Lower leg skin (tissue), 4 donors: ENCODE results near the gene PIAS3. TPM values are rescaled to one million over a fixed set of nuclear protein-coding genes. Genes with fewer than 3 reads are reported as not detected.

Source experiments
- DNase-seq, 2 donors: peaks; one replicate each; pipeline ENCODE4 v3.0.0-alpha.2; 2019; ENCODE audit warnings: low spot score in 2 of 2
- H3K4me3 ChIP-seq: fragments of 200-600 bp; sonication (generic); 2 replicates; pipeline ENCODE4 v1.5.1; 2017; ENCODE audit warnings: mild to moderate bottlenecking, low read depth; ENCODE audit not compliant: poor library complexity, severe bottlenecking
- POLR2A ChIP-seq, 2 donors: fragments of 450-650 bp; IDR thresholded peaks; one replicate each; pipeline ENCODE4 v1.6.1; 2016 to 2017; ENCODE audit warnings: antibody characterized with exemption in 2 of 2, mild to moderate bottlenecking in 1 of 2, moderate library complexity in 1 of 2
- WGBS, 2 donors: methylation state at CpG; one replicate each; pipeline ENCODE4 v1.1.5; 2018; 5-methylcytosine and 5-hydroxymethylcytosine counted together
- intact Hi-C: fragments of 100-400 bp; cut with DNase I; formaldehyde crosslinking; loops from one replicate; pipeline ENCODE4 v1.15.0; 2023; ENCODE audit warnings: low total_unique reads
- microRNA-seq, 2 donors: library from miRNA; unstranded; fragments of <30 nt; microRNA quantifications; one replicate each; pipeline ENCODE4, GENCODE V29; 2016; ENCODE audit warnings: borderline replicate concordance in 2 of 2, borderline number of aligned reads in 1 of 2
- total RNA-seq, 4 donors: library from RNA; depleted of rRNA; stranded (reverse); fragments of >200 nt; gene quantifications; one replicate each; pipeline ENCODE4 v1.1.0, GENCODE V29; 2016
- TF ChIP-seq, protein P1 (sequence below), 3 donors: fragments of 450-650 bp; IDR thresholded peaks; one replicate each; pipeline ENCODE4 v1.5.1; 2016; ENCODE audit warnings: antibody characterized with exemption in 3 of 3, mild to moderate bottlenecking in 3 of 3, moderate library complexity in 2 of 3

The PIAS3 gene
- total RNA-seq, 4 donors from 2014 or later: 22.8 to 47.7 (median 33.0) TPM

DNA sequence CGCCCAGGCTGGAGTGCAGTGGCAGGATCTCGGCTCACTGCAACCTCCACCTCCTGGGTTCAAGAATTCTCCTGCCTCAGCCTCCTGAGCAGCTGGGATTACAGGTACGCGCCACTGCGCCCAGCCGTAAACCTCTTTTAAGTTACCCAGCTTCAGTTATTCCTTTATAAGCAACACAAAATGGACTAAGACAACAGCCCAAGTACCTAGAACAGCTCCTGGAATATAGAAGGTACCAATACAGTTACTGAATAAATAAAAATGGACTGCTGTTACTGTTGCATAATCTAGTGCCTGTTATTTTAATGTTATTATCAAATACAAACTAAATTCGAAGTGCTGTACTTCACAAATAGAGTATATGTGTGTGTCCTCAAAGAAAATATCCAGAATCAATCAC, 52.0 kb downstream of the PIAS3 start:
- TF ChIP-seq, protein P1, sequence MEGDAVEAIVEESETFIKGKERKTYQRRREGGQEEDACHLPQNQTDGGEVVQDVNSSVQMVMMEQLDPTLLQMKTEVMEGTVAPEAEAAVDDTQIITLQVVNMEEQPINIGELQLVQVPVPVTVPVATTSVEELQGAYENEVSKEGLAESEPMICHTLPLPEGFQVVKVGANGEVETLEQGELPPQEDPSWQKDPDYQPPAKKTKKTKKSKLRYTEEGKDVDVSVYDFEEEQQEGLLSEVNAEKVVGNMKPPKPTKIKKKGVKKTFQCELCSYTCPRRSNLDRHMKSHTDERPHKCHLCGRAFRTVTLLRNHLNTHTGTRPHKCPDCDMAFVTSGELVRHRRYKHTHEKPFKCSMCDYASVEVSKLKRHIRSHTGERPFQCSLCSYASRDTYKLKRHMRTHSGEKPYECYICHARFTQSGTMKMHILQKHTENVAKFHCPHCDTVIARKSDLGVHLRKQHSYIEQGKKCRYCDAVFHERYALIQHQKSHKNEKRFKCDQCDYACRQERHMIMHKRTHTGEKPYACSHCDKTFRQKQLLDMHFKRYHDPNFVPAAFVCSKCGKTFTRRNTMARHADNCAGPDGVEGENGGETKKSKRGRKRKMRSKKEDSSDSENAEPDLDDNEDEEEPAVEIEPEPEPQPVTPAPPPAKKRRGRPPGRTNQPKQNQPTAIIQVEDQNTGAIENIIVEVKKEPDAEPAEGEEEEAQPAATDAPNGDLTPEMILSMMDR (IDR thresholded peaks at IDR 0.05): no peak
- TF ChIP-seq POLR2A (IDR thresholded peaks at IDR 0.05): no peak
- intact Hi-C loops: no loop called here
- 95 to 98% methylated on average over 7 of the region's 7 CpGs for WGBS, 2 donors
- DNase-seq: no peak
- H3K4me3 ChIP-seq: no peak overlapping the region

- no peak for DNase-seq
- 96 to 99% methylated on average over 4 of the region's 4 CpGs for WGBS, 2 donors
- no peak for TF ChIP-seq POLR2A (IDR thresholded peaks at IDR 0.05)
- TF ChIP-seq, protein P1 (IDR thresholded peaks at IDR 0.05): no peak
- intact Hi-C loops: no loop called here
- H3K4me3 ChIP-seq: no peak overlapping the region
These were observed 52.5 kb downstream of the PIAS3 start for GRCh38 chr1:145806408-145806807.

DNA sequence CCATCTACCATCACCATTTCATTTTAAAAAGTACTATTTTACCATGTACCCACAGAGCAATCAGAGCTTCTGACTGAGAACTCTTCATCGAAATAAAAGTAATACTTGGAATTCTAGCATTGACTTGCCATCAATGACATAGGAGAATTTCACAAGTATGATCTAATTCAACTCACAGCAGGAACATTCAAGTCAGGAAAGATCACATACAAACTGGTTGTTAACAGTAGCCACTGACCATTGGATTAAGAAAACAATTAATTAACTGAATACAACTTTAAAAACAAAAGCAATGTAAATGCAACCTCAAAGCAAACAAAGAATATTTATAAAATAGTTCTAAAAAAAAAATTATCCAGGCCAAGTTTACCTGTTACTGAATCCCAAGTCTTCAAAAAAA, 53.8 kb downstream of the PIAS3 start:
- intact Hi-C loops: no loop called here
- 66 to 80% methylated on average over 1 of the region's 1 CpG for WGBS, 2 donors
- no peak overlapping the region for H3K4me3 ChIP-seq
- TF ChIP-seq POLR2A (IDR thresholded peaks at IDR 0.05): no peak
- TF ChIP-seq, protein P1 (IDR thresholded peaks at IDR 0.05): no peak
- DNase-seq: no peak

DNA sequence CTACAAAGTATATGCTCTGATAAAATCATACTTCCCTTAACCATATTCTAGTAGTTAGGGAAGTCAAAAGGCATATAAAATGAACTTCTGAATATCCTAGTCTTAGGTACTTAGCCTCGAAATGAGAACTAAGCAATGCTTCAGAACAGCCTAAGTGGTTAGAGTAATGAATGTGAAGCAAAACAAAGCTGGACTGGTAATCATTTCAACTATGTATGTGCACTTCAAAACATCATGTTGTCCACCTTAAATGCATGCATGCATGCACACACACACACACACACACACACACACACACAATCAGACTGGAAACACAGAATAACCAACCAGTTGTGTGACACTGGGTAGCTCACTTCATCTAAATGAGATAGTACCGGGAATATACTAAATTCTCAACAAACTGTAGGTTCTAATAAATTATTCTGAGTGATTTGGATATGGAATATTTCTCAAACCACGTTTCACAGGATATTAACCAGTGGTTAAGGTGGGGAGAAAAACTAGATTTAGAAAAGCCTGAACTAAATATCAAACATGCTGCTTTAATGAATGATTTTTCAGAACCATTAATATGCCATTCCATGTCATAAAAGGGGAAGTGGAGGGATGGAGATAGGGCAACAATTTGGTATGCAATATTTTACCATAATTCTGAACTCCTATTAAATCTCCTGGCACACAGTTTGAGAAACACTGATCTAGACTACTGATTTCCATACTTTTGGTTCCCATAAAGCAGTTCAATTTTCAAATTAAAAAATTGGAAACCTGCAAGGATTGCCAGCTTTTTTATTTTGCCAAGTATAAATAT, 54.4 kb downstream of the PIAS3 start:
- DNase-seq: no peak
- intact Hi-C loops: no loop called here
- TF ChIP-seq, protein P1 (IDR thresholded peaks at IDR 0.05): no peak
- TF ChIP-seq POLR2A (IDR thresholded peaks at IDR 0.05): no peak
- 54 to 57% methylated on average over 3 of the region's 3 CpGs for WGBS, 2 donors
- no peak overlapping the region for H3K4me3 ChIP-seq

DNA sequence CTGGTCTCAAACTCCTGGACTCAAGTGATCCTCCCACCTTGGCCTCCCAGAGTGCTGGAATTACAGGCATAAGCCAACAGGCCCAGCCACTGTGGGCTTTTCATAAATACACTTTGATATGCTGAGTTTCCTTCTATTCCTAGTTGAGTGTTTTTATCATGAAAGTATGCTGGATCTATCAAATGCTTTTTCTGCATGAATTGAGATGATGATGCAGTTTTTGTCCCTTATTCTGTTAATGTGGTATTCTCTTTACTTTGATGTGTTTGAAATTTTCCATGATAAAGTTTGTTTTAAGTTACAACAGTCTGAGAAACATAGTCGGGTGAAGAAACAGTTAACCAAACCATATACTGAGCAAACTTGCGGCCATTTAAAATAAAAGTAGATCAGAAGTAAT, 59.1 kb downstream of the PIAS3 start:
- H3K4me3 ChIP-seq: no peak overlapping the region
- TF ChIP-seq, protein P1 (IDR thresholded peaks at IDR 0.05): no peak
- TF ChIP-seq POLR2A (IDR thresholded peaks at IDR 0.05): no peak
- no peak for DNase-seq
- WGBS, 2 donors: 85 to 90% methylated on average over 2 of the region's 2 CpGs
- intact Hi-C loops: no loop called here

Small RNA genes within 50 kb of the gene (microRNA-seq; reads per million reads assigned to microRNA genes)
- 0.57 to 0.68 reads per million in 2 donors for gene MIR6736

Other genes with a start within 250 kb of the PIAS3 start
- 1 to 10 TPM in 3 of 4 donors, not detected in 1; 1.8 to 6.8 (median 3.1) TPM for gene PDZK1, start 151.7 kb downstream of the PIAS3 start, total RNA-seq
- gene CD160, start 139.6 kb downstream of the PIAS3 start, total RNA-seq: under 1 TPM in 2 of 4 donors, not detected in 2; 0.38 to 0.63 TPM
- gene RNF115, start 35.0 kb downstream of the PIAS3 start, total RNA-seq: 10 to 100 TPM in 2 of 4 donors, 1 to 10 TPM in 2; 7.0 to 12.8 (median 9.3) TPM
- gene POLR3C, start 34.9 kb downstream of the PIAS3 start, total RNA-seq: 10 to 100 TPM; 25.1 to 31.3 (median 27.0) TPM
- gene NUDT17, start 13.5 kb downstream of the PIAS3 start, total RNA-seq: 1 to 10 TPM in 3 of 4 donors, under 1 TPM in 1; 0.25 to 5.0 (median 2.5) TPM
- gene ANKRD35, start 26.8 kb upstream of the PIAS3 start, total RNA-seq: 10 to 100 TPM; 32.2 to 68.6 (median 48.4) TPM
- gene ITGA10, start 51.0 kb upstream of the PIAS3 start, total RNA-seq: 1 to 10 TPM; 1.8 to 3.6 (median 2.6) TPM
- 10 to 100 TPM; 27.0 to 47.1 (median 30.2) TPM for gene PEX11B, start 59.6 kb upstream of the PIAS3 start, total RNA-seq
- gene RBM8A, start 68.4 kb upstream of the PIAS3 start, total RNA-seq: 100 to 1,000 TPM; 120 to 176 (median 149) TPM
- gene LIX1L, start 98.9 kb upstream of the PIAS3 start, total RNA-seq: 10 to 100 TPM in 1 of 4 donors, 1 to 10 TPM in 3; 4.6 to 14.2 (median 7.7) TPM
- gene ANKRD34A, start 105.5 kb upstream of the PIAS3 start, total RNA-seq: 1 to 10 TPM in 1 of 4 donors, under 1 TPM in 3; 0.12 to 1.3 (median 0.39) TPM
- gene POLR3GL, start 105.6 kb upstream of the PIAS3 start, total RNA-seq: 10 to 100 TPM; 10.6 to 15.3 (median 14.2) TPM
- gene TXNIP, start 137.5 kb upstream of the PIAS3 start, total RNA-seq: 1,000 to 10,000 TPM; 2,445 to 6,877 (median 3,895) TPM
- gene HJV, start 162.7 kb upstream of the PIAS3 start, total RNA-seq: not detected